ENCODE results near the gene F7. TPM values are rescaled to one million over a fixed set of nuclear protein-coding genes. Genes with fewer than 3 reads are reported as not detected.

F7 gene
- total RNA-seq, 1 experiment from 2014 or later = not detected

- CTCF ChIA-PET = no interaction called here
- Histone ChIP-seq H3K9me3 (ENCODE audit: control insufficient read depth, insufficient read depth, low read depth, low read length) (no peaks in the 10 kb centered on the region), H3K4me1 (ENCODE audit: control insufficient read depth, insufficient read depth, low read length) (no peaks in the 10 kb centered on the region), H3K4me3 (ENCODE audit: low read depth in 2 of 2, low read length in 2 of 2) (no peak overlapping the region), H3K36me3 (ENCODE audit: control insufficient read depth, insufficient read depth, low read length) (no peaks in the 10 kb centered on the region), H3K27me3 (ENCODE audit: control insufficient read depth, insufficient read depth, low read length) (no peaks in the 10 kb centered on the region), H3K27ac (ENCODE audit: low read length) (no peak overlapping the region)
- ATAC-seq = no peak
- POLR2A ChIA-PET = no interaction called here
- in situ Hi-C loops (cut with HindIII; ENCODE audit: low pct_unique_long_range_greater_than_20kb, low sequenced_read_pairs) (no loop called here), intact Hi-C loops (cut with micrococcal nuclease; ENCODE audit: unreplicated experiment) (no loop called here)
- no TSS peak for BruUV-seq (replicated peaks)
- no peak for DNase-seq (ENCODE audit: low read depth, low spot score)
- TF ChIP-seq POLR2AphosphoS5 (IDR thresholded peaks at IDR 0.05; ENCODE audit: low read depth, low read length) = no peak
Measured at GRCh38 chr13:113116206-113116800, 10.7 kb downstream of the F7 start.

GRCh38 chr13:113116871-113117271 lies 11.3 kb downstream of the F7 start:
- Histone ChIP-seq H3K27ac (ENCODE audit: low read length) (no peak overlapping the region), H3K9me3 (ENCODE audit: control insufficient read depth, insufficient read depth, low read depth, low read length) (no peaks in the 10 kb centered on the region), H3K36me3 (ENCODE audit: control insufficient read depth, insufficient read depth, low read length) (no peaks in the 10 kb centered on the region), H3K4me3 (ENCODE audit: low read depth in 2 of 2, low read length in 2 of 2) (no peak overlapping the region), H3K27me3 (ENCODE audit: control insufficient read depth, insufficient read depth, low read length) (no peaks in the 10 kb centered on the region), H3K4me1 (ENCODE audit: control insufficient read depth, insufficient read depth, low read length) (no peaks in the 10 kb centered on the region)
- no TSS peak for BruUV-seq (replicated peaks)
- intact Hi-C loops (cut with micrococcal nuclease; ENCODE audit: unreplicated experiment) (no loop called here), in situ Hi-C loops (cut with HindIII; ENCODE audit: low pct_unique_long_range_greater_than_20kb, low sequenced_read_pairs) (no loop called here)
- DNase-seq (ENCODE audit: low read depth, low spot score) = no peak
- no peak for TF ChIP-seq TCF7L2 (IDR thresholded peaks at IDR 0.05; ENCODE audit: low read depth, low read length)
- no peak for TF ChIP-seq SIN3A (IDR thresholded peaks at IDR 0.05; ENCODE audit: borderline replicate concordance, insufficient read depth, low read depth, low read length)
- no peak for TF ChIP-seq REST (IDR thresholded peaks at IDR 0.05; ENCODE audit: insufficient read depth in 1 of 2, low read depth in 2 of 2, low read length in 1 of 2)
- no peak for TF ChIP-seq POLR2AphosphoS5 (IDR thresholded peaks at IDR 0.05; ENCODE audit: low read depth, low read length)
- no peak for TF ChIP-seq CTCF (IDR thresholded peaks at IDR 0.05)
- ChIA-PET POLR2A (interaction anchor here (0.6 kb wide), 1 partner anchor 12 kb away, joined by 11 read pairs; no protein-coding TSS in a partner anchor), CTCF (no interaction called here)
- no peak for ATAC-seq

- Histone ChIP-seq H3K27me3 (ENCODE audit: control insufficient read depth, insufficient read depth, low read length) (no peaks in the 10 kb centered on the region), H3K36me3 (ENCODE audit: control insufficient read depth, insufficient read depth, low read length) (no peaks in the 10 kb centered on the region), H3K9me3 (ENCODE audit: control insufficient read depth, insufficient read depth, low read depth, low read length) (no peaks in the 10 kb centered on the region), H3K4me1 (ENCODE audit: control insufficient read depth, insufficient read depth, low read length) (no peaks in the 10 kb centered on the region), H3K4me3 (ENCODE audit: low read depth in 2 of 2, low read length in 2 of 2) (no peak overlapping the region), H3K27ac (ENCODE audit: low read length) (no peak overlapping the region)
- ChIA-PET POLR2A (interaction anchor here (0.6 kb wide), 1 partner anchor 12 kb away, joined by 11 read pairs; no protein-coding TSS in a partner anchor), CTCF (no interaction called here)
- no peak for TF ChIP-seq POLR2AphosphoS5 (IDR thresholded peaks at IDR 0.05; ENCODE audit: low read depth, low read length)
- DNase-seq (ENCODE audit: low read depth, low spot score) (no peak), ATAC-seq (no peak)
- no TSS peak for BruUV-seq (replicated peaks)
- in situ Hi-C loops (cut with HindIII; ENCODE audit: low pct_unique_long_range_greater_than_20kb, low sequenced_read_pairs) (no loop called here), intact Hi-C loops (cut with micrococcal nuclease; ENCODE audit: unreplicated experiment) (no loop called here)
Measured at GRCh38 chr13:113117335-113117872, 11.8 kb downstream of the F7 start.

Data from Panc1 (cell line).